H9 (cell line): ENCODE results near the gene CORO2B. TPM values are rescaled to one million over a fixed set of nuclear protein-coding genes. Genes with fewer than 3 reads are reported as not detected.

Experiments used
- DNase-seq: peaks from one replicate; pipeline ENCODE4 v3.0.0-alpha.2; 2017
- H2AFZ ChIP-seq: one replicate; pipeline ENCODE4 v1.6.1; 2013; ENCODE audit warnings: mild to moderate bottlenecking, low read length, control low read depth, moderate library complexity
- H2AK5ac ChIP-seq: 2 replicates; pipeline ENCODE4 v1.6.1; 2013; ENCODE audit warnings: low read length, control low read depth, mixed read lengths; ENCODE audit not compliant: insufficient read length
- H2BK120ac ChIP-seq: one replicate; pipeline ENCODE4 v1.6.1; 2013; ENCODE audit warnings: low read depth, mild to moderate bottlenecking, low read length, control low read depth, inconsistent platforms; ENCODE audit not compliant: poor library complexity, severe bottlenecking
- H2BK12ac ChIP-seq: 2 replicates; pipeline ENCODE4 v1.6.1; 2013; ENCODE audit warnings: low read length, control low read depth, mixed read lengths, low read depth; ENCODE audit not compliant: insufficient read length
- H2BK15ac ChIP-seq: 2 replicates; pipeline ENCODE4 v1.6.1; 2013; ENCODE audit warnings: low read depth, low read length, control low read depth
- H2BK20ac ChIP-seq: one replicate; pipeline ENCODE4 v1.6.1; 2013; ENCODE audit warnings: low read depth, mild to moderate bottlenecking, low read length, control low read depth, inconsistent platforms; ENCODE audit not compliant: poor library complexity, severe bottlenecking
- H2BK5ac ChIP-seq: 2 replicates; pipeline ENCODE4 v1.6.1; 2013; ENCODE audit warnings: low read length, control low read depth, mixed read lengths; ENCODE audit not compliant: insufficient read length
- H3K14ac ChIP-seq: 2 replicates; pipeline ENCODE4 v1.6.1; 2013; ENCODE audit warnings: low read length, control low read depth; ENCODE audit not compliant: insufficient read depth
- H3K18ac ChIP-seq: 2 replicates; pipeline ENCODE4 v1.6.1; 2013; ENCODE audit warnings: low read depth, mild to moderate bottlenecking, mixed read lengths, low read length, control low read depth; ENCODE audit not compliant: insufficient read length
- H3K23ac ChIP-seq: 2 replicates; pipeline ENCODE4 v1.6.1; 2013; ENCODE audit warnings: low read length, control low read depth, mixed read lengths, low read depth; ENCODE audit not compliant: insufficient read length
- H3K23me2 ChIP-seq: 2 replicates; pipeline ENCODE4 v1.6.1; 2013; ENCODE audit warnings: low read depth, mild to moderate bottlenecking, mixed read lengths, low read length, control low read depth; ENCODE audit not compliant: insufficient read length, poor library complexity, severe bottlenecking
- H3K27ac ChIP-seq: 2 replicates; pipeline ENCODE4 v1.5.1; 2013; ENCODE audit warnings: low read length, control low read depth, mixed read lengths, low read depth; ENCODE audit not compliant: insufficient read length
- H3K27me3 ChIP-seq: 2 replicates; pipeline ENCODE4 v1.6.1; 2013; ENCODE audit warnings: low read length, control low read depth, inconsistent platforms; ENCODE audit not compliant: insufficient read depth
- H3K4ac ChIP-seq: 2 replicates; pipeline ENCODE4 v1.6.1; 2013; ENCODE audit warnings: low read depth, mild to moderate bottlenecking, control low read depth, inconsistent platforms, low read length, moderate library complexity
- H3K4me1 ChIP-seq: 2 replicates; pipeline ENCODE4 v1.6.1; 2013; ENCODE audit warnings: low read length, control low read depth, inconsistent platforms; ENCODE audit not compliant: insufficient read depth
- H3K4me2 ChIP-seq: 2 replicates; pipeline ENCODE4 v1.6.1; 2013; ENCODE audit warnings: low read length, control low read depth, mixed read lengths; ENCODE audit not compliant: insufficient read length, insufficient read depth
- H3K56ac ChIP-seq: 2 replicates; pipeline ENCODE4 v1.6.1; 2013; ENCODE audit warnings: low read depth, mild to moderate bottlenecking, mixed read lengths, low read length, control low read depth; ENCODE audit not compliant: insufficient read length
- H3K79me1 ChIP-seq: 2 replicates; pipeline ENCODE4 v1.6.1; 2013; ENCODE audit warnings: low read depth, mild to moderate bottlenecking, moderate library complexity, low read length, control low read depth, inconsistent platforms; ENCODE audit not compliant: insufficient read depth, poor library complexity, severe bottlenecking
- H3K79me2 ChIP-seq: 2 replicates; pipeline ENCODE4 v1.6.1; 2013; ENCODE audit warnings: low read length, control low read depth, inconsistent platforms; ENCODE audit not compliant: insufficient read depth
- H3K9ac ChIP-seq: 2 replicates; pipeline ENCODE4 v1.6.1; 2013; ENCODE audit warnings: low read length, control low read depth, mixed read lengths; ENCODE audit not compliant: insufficient read length; ENCODE audit errors: extremely low read depth
- H3K9me3 ChIP-seq: one replicate; pipeline ENCODE4 v1.6.1; 2013; ENCODE audit warnings: low read depth, low read length, inconsistent platforms; ENCODE audit not compliant: control insufficient read depth
- H3T11ph ChIP-seq: one replicate; pipeline ENCODE4 v1.6.1; 2013; ENCODE audit warnings: mild to moderate bottlenecking, low read length, control low read depth, inconsistent platforms
- H4K20me1 ChIP-seq: one replicate; pipeline ENCODE4 v1.6.1; 2013; ENCODE audit not compliant: control insufficient read depth, insufficient read length, insufficient read depth
- H4K5ac ChIP-seq: 2 replicates; pipeline ENCODE4 v1.6.1; 2013; ENCODE audit warnings: low read depth, mild to moderate bottlenecking, mixed read lengths, low read length, control low read depth; ENCODE audit not compliant: insufficient read length
- H4K8ac ChIP-seq: replicated peaks from 2 replicates; pipeline ENCODE4 v1.6.1; 2013; ENCODE audit warnings: low read length, control low read depth, mixed read lengths, low read depth; ENCODE audit not compliant: insufficient read length
- H4K91ac ChIP-seq: 2 replicates; pipeline ENCODE4 v1.6.1; 2013; ENCODE audit warnings: low read depth, mild to moderate bottlenecking, moderate library complexity, mixed read lengths, low read length, control low read depth; ENCODE audit not compliant: insufficient read length
- H3K27ac Mint-ChIP-seq, 3 experiments: 2 replicates in 2 of 3; 3 replicates in 1 of 3; pipeline ENCODE4 v1.8.0; 2020 to 2021; ENCODE audit warnings: mixed read lengths in 3 of 3, mild to moderate bottlenecking in 1 of 3, moderate library complexity in 1 of 3
- H3K27me3 Mint-ChIP-seq: 2 replicates; pipeline ENCODE4 v1.8.0; 2021; ENCODE audit warnings: low read depth, mild to moderate bottlenecking, moderate library complexity, mixed read lengths
- H3K36me3 Mint-ChIP-seq, 3 experiments: 2 replicates in 2 of 3; 3 replicates in 1 of 3; pipeline ENCODE4 v1.8.0; 2020 to 2021; ENCODE audit warnings: low read depth in 3 of 3, mixed read lengths in 3 of 3; ENCODE audit not compliant: insufficient read depth in 1 of 3
- H3K4me1 Mint-ChIP-seq, 2 experiments: 2 replicates each; pipeline ENCODE4 v1.8.0; 2020; ENCODE audit warnings: mixed read lengths in 2 of 2
- H3K4me3 Mint-ChIP-seq, 2 experiments: 2 replicates in 1 of 2; 3 replicates in 1 of 2; pipeline ENCODE4 v1.8.0; 2020 to 2021; ENCODE audit warnings: mild to moderate bottlenecking in 2 of 2, mixed read lengths in 2 of 2, moderate library complexity in 1 of 2
- H3K9me3 Mint-ChIP-seq, 2 experiments: 2 replicates in 1 of 2; 3 replicates in 1 of 2; pipeline ENCODE4 v1.8.0; 2020; ENCODE audit warnings: mild to moderate bottlenecking in 2 of 2, mixed read lengths in 2 of 2, moderate library complexity in 1 of 2
- WGBS: extraction: QIAGEN DNeasy Blood & Tissue Kit; methylation state at CpG from one replicate; pipeline ENCODE4 v1.1.7; 2013; ENCODE audit warnings: missing lambda C conversion rate, low lambda C conversion rate, mixed read lengths; ENCODE audit not compliant: insufficient read length; ENCODE audit errors: extremely low coverage; 5-methylcytosine and 5-hydroxymethylcytosine counted together
- total RNA-seq: library from RNA; stranded (reverse); gene quantifications from 2 replicates; pipeline ENCODE4 v1.2.1, GENCODE V29; 2021
- TF ChIP-seq, protein P1 (sequence below): fragments of 200-600 bp; sonication (generic); conservative IDR thresholded peaks from 3 replicates; pipeline ENCODE4 v1.8.0; 2021; ENCODE audit warnings: antibody characterized with exemption, mild to moderate bottlenecking

CORO2B gene
- total RNA-seq, 1 experiment from 2014 or later: 3.1 TPM

DNA sequence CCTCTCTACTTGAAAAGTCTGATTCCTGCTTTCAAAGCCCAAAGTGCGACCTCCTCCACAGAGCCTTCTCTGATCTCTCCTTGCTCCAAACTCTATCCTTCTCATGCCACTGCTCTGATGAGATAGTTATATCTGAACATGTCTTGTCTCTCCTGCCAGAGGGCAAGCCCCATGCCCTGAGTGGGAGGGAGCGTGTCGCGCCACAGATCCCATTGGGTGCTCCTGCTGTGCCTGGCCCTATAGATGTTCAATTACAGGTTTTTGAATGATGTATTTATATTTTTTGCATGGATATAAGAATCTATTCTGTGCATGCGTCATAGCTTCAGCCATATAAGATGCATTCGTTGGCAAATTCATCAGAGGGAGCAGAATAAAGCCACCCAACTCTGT lies 20.4 kb downstream of the CORO2B start:
- Histone ChIP-seq H4K91ac (no peak overlapping the region), H2BK20ac (no peak overlapping the region), H2BK5ac (no peak overlapping the region), H3K4ac (no peak overlapping the region), H2BK120ac (peak overlapping the region; percentile 28), H3T11ph (no peak overlapping the region), H3K79me1 (no peaks in the 10 kb centered on the region), H2AK5ac (no peak overlapping the region), H3K9me3 (no peaks in the 10 kb centered on the region), H3K23ac (no peak overlapping the region), H3K79me2 (no peaks in the 10 kb centered on the region; the same call in 1 of the 2 replicates), H2BK12ac (no peak overlapping the region), H2BK15ac (no peak overlapping the region), H3K27ac (no peak overlapping the region), H3K56ac (no peak overlapping the region), H4K5ac (no peak overlapping the region), H4K8ac (no peak overlapping the region), H4K20me1 (no peaks in the 10 kb centered on the region), H3K23me2 (peaks cover 2% of the 10 kb centered on the region), H3K4me1 (peaks cover 14% of the 10 kb centered on the region), H3K18ac (peak overlapping the region; percentile 38), H3K27me3 (no peaks in the 10 kb centered on the region), H3K4me2 (peak overlapping the region; percentile 31), H3K14ac (no peak overlapping the region), H2AFZ (no peak overlapping the region), H3K9ac (no peak overlapping the region)
- Mint-ChIP-seq H3K4me3 (no peak overlapping the region; a peak in 2 of 5 replicates), H3K4me1 (peaks cover 66 to 77% of the 10 kb centered on the region in 2 experiments), H3K36me3 (no peaks in the 10 kb centered on the region), H3K9me3 (no peaks in the 10 kb centered on the region; a peak in 1 of 5 replicates), H3K27me3 (peaks cover 32% of the 10 kb centered on the region), H3K27ac (peak overlapping the region; percentile 1 to 98 (median 19); a peak in 4 of 7 replicates)
- TF ChIP-seq, protein P1, sequence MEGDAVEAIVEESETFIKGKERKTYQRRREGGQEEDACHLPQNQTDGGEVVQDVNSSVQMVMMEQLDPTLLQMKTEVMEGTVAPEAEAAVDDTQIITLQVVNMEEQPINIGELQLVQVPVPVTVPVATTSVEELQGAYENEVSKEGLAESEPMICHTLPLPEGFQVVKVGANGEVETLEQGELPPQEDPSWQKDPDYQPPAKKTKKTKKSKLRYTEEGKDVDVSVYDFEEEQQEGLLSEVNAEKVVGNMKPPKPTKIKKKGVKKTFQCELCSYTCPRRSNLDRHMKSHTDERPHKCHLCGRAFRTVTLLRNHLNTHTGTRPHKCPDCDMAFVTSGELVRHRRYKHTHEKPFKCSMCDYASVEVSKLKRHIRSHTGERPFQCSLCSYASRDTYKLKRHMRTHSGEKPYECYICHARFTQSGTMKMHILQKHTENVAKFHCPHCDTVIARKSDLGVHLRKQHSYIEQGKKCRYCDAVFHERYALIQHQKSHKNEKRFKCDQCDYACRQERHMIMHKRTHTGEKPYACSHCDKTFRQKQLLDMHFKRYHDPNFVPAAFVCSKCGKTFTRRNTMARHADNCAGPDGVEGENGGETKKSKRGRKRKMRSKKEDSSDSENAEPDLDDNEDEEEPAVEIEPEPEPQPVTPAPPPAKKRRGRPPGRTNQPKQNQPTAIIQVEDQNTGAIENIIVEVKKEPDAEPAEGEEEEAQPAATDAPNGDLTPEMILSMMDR: no peak
- DNase-seq: no peak
- no CpG with 5 or more reads among the region's 6 CpGs for WGBS
